Liver (tissue), 9 donors: ENCODE results near the gene POLR2H. TPM values are rescaled to one million over a fixed set of nuclear protein-coding genes. Genes with fewer than 3 reads are reported as not detected.

ENCODE experiments used
- DNase-seq: peaks from one replicate; pipeline ENCODE4 v3.0.0-alpha.2; 2017; ENCODE audit warnings: low spot score
- H3K27ac ChIP-seq, 2 donors: one replicate each; pipeline ENCODE4 v1.7.0; 2013; ENCODE audit warnings: inconsistent platforms in 2 of 2, low read length in 2 of 2, control low read depth in 1 of 2, low read depth in 1 of 2, mild to moderate bottlenecking in 1 of 2
- H3K27me3 ChIP-seq, 4 donors: one replicate each; pipeline versions ENCODE4 v1.6.1 to v1.7.0; 2013; ENCODE audit warnings: low read length in 3 of 4, inconsistent platforms in 1 of 4, mild to moderate bottlenecking in 1 of 4, moderate library complexity in 1 of 4; ENCODE audit not compliant: control insufficient read depth in 4 of 4, insufficient read depth in 4 of 4
- H3K36me3 ChIP-seq, 4 donors: one replicate each; pipeline versions ENCODE4 v1.6.1 to v1.7.0; 2013; ENCODE audit warnings: low read length in 3 of 4, mild to moderate bottlenecking in 3 of 4, low read depth in 1 of 4, moderate library complexity in 1 of 4; ENCODE audit not compliant: control insufficient read depth in 4 of 4, insufficient read depth in 3 of 4
- H3K4me1 ChIP-seq, 4 donors: one replicate each; pipeline versions ENCODE4 v1.6.1 to v1.7.0; 2013; ENCODE audit warnings: low read length in 3 of 4, mild to moderate bottlenecking in 3 of 4, moderate library complexity in 1 of 4; ENCODE audit not compliant: control insufficient read depth in 4 of 4, insufficient read depth in 4 of 4
- H3K4me3 ChIP-seq, 3 donors: one replicate each; pipeline versions ENCODE4 v1.6.1 to v1.7.0; 2013; ENCODE audit warnings: low read length in 3 of 3, control low read depth in 1 of 3, low read depth in 1 of 3, mild to moderate bottlenecking in 1 of 3
- H3K9ac ChIP-seq, 2 donors: one replicate each; pipeline ENCODE4 v1.7.0; 2013; ENCODE audit warnings: low read length in 2 of 2, mild to moderate bottlenecking in 2 of 2, moderate library complexity in 2 of 2, control low read depth in 1 of 2, low read depth in 1 of 2
- H3K9me3 ChIP-seq, 4 donors: one replicate each; pipeline versions ENCODE4 v1.6.1 to v1.7.0; 2013; ENCODE audit warnings: low read length in 3 of 4; ENCODE audit not compliant: control insufficient read depth in 4 of 4
- EGR1 ChIP-seq, 2 donors: IDR thresholded peaks; 2 replicates each; pipeline ENCODE4 v1.6.1; 2016 to 2018; ENCODE audit warnings: antibody characterized with exemption in 2 of 2, low read depth in 2 of 2
- FOXA1 ChIP-seq: IDR thresholded peaks from 2 replicates; pipeline ENCODE4 v1.6.1; 2016; ENCODE audit warnings: antibody characterized with exemption
- FOXA2 ChIP-seq: IDR thresholded peaks from 2 replicates; pipeline ENCODE4 v1.6.1; 2016; ENCODE audit warnings: antibody characterized with exemption
- GABPA ChIP-seq, 2 donors: IDR thresholded peaks in 1 of 2; conservative IDR thresholded peaks in 1 of 2; 2 replicates each; pipeline ENCODE4 v1.6.1; 2016; ENCODE audit warnings: antibody characterized with exemption in 2 of 2, mild to moderate bottlenecking in 1 of 2, moderate library complexity in 1 of 2
- HNF4A ChIP-seq, 2 donors: conservative IDR thresholded peaks; 2 replicates each; pipeline ENCODE4 v1.6.1; 2016; ENCODE audit warnings: antibody characterized with exemption in 2 of 2, mild to moderate bottlenecking in 2 of 2
- HNF4G ChIP-seq: IDR thresholded peaks from 2 replicates; pipeline ENCODE4 v1.6.1; 2016; ENCODE audit warnings: antibody characterized with exemption
- JUND ChIP-seq, 2 donors: IDR thresholded peaks; 2 replicates each; pipeline ENCODE4 v1.6.1; 2016; ENCODE audit warnings: antibody characterized with exemption in 2 of 2
- MAX ChIP-seq: IDR thresholded peaks from 2 replicates; pipeline ENCODE4 v1.6.1; 2016; ENCODE audit warnings: antibody characterized with exemption
- NR2F2 ChIP-seq: IDR thresholded peaks from 2 replicates; pipeline ENCODE4 v1.6.1; 2016; ENCODE audit warnings: antibody characterized with exemption
- RAD21 ChIP-seq, 2 donors: IDR thresholded peaks; 2 replicates each; pipeline ENCODE4 v1.6.1; 2016; ENCODE audit warnings: antibody characterized with exemption in 2 of 2, mild to moderate bottlenecking in 2 of 2
- REST ChIP-seq: IDR thresholded peaks from 2 replicates; pipeline ENCODE4 v1.6.1; 2016; ENCODE audit warnings: antibody characterized with exemption, mild to moderate bottlenecking
- RXRA ChIP-seq, 2 donors: IDR thresholded peaks; 2 replicates each; pipeline ENCODE4 v1.6.1; 2017 to 2018; ENCODE audit warnings: antibody characterized with exemption in 2 of 2, mild to moderate bottlenecking in 1 of 2
- SP1 ChIP-seq: IDR thresholded peaks from 2 replicates; pipeline ENCODE4 v1.6.1; 2018; ENCODE audit warnings: antibody characterized with exemption, mild to moderate bottlenecking
- TAF1 ChIP-seq: conservative IDR thresholded peaks from 2 replicates; pipeline ENCODE4 v1.6.1; 2016; ENCODE audit warnings: antibody characterized with exemption, mild to moderate bottlenecking
- YY1 ChIP-seq: IDR thresholded peaks from 2 replicates; pipeline ENCODE4 v1.6.1; 2016; ENCODE audit warnings: antibody characterized with exemption, mild to moderate bottlenecking
- WGBS: extraction: QIAGEN DNeasy Blood & Tissue Kit; methylation state at CpG from one replicate; pipeline ENCODE4 v1.1.7; 2013; 5-methylcytosine and 5-hydroxymethylcytosine counted together
- polyA plus RNA-seq, 2 donors: library from polyadenylated mRNA; stranded (reverse) in 1 of 2; unstranded in 1 of 2; fragments of 200-250 nt in 1 of 2; fragments of >200 nt in 1 of 2; fragmentation: Nextera tagmentation in 1 of 2; extraction: Ambion mirVana in 1 of 2; gene quantifications; one replicate each; pipeline versions ENCODE4 v1.2.1 to v1.2.3, GENCODE V29; 2013 to 2015
- total RNA-seq, 2 donors: library from RNA; depleted of rRNA; stranded (reverse); fragments of >200 nt; gene quantifications; one replicate each; pipeline ENCODE4 v1.2.3, GENCODE V29; 2014
- TF ChIP-seq, protein P1 (sequence below): IDR thresholded peaks from 2 replicates; pipeline ENCODE4 v1.6.1; 2016; ENCODE audit warnings: antibody characterized with exemption
- TF ChIP-seq, protein P2 (sequence below): IDR thresholded peaks from 2 replicates; pipeline ENCODE4 v1.6.1; 2016; ENCODE audit warnings: antibody characterized with exemption
- TF ChIP-seq, protein P3 (sequence below): fragments of 150-350 bp; IDR thresholded peaks from 2 replicates; pipeline ENCODE4 v1.5.1; 2017; ENCODE audit warnings: improper control_type of control experiment, low read depth, low read length; ENCODE audit not compliant: missing input control
- donor health status: healthy.
- donor health status: healthy.
- donor health status: healthy.
- donor health status: healthy.
- donor health status: healthy.

The POLR2H gene
- total and polyA plus RNA-seq, 4 donors: 25.7 to 55.7 (median 43.5) TPM

- H3K4me1 ChIP-seq: peaks cover 15 to 50% (median 47%) of the 10 kb centered on the region in 4 donors
- peaks cover 49 to 80% (median 76%) of the 10 kb centered on the region in 4 donors for H3K36me3 ChIP-seq
- no peak for DNase-seq
- no peaks in the 10 kb centered on the region for H3K27me3 ChIP-seq
- H3K27ac ChIP-seq: peak overlapping the region; percentile 49 to 72
- H3K9ac ChIP-seq: peak overlapping the region in 1 of 2 donors; percentile 33
- no peaks in the 10 kb centered on the region for H3K9me3 ChIP-seq
- no peak for TF ChIP-seq NR2F2
- TF ChIP-seq MAX: no peak
- peak in 1 of 2 donors; percentile 64 for TF ChIP-seq JUND (IDR thresholded peaks at IDR 0.05)
- TF ChIP-seq, protein P1, sequence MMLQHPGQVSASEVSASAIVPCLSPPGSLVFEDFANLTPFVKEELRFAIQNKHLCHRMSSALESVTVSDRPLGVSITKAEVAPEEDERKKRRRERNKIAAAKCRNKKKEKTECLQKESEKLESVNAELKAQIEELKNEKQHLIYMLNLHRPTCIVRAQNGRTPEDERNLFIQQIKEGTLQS: no peak
- TF ChIP-seq EGR1 (IDR thresholded peaks at IDR 0.05; ENCODE audit: low read depth in 2 of 2): no peak
- TF ChIP-seq, protein P2, sequence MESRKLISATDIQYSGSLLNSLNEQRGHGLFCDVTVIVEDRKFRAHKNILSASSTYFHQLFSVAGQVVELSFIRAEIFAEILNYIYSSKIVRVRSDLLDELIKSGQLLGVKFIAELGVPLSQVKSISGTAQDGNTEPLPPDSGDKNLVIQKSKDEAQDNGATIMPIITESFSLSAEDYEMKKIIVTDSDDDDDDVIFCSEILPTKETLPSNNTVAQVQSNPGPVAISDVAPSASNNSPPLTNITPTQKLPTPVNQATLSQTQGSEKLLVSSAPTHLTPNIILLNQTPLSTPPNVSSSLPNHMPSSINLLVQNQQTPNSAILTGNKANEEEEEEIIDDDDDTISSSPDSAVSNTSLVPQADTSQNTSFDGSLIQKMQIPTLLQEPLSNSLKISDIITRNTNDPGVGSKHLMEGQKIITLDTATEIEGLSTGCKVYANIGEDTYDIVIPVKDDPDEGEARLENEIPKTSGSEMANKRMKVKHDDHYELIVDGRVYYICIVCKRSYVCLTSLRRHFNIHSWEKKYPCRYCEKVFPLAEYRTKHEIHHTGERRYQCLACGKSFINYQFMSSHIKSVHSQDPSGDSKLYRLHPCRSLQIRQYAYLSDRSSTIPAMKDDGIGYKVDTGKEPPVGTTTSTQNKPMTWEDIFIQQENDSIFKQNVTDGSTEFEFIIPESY: peak; percentile 41
- no peak for TF ChIP-seq GABPA (IDR thresholded peaks at IDR 0.05 in 1 of 2, conservative IDR thresholded peaks at IDR 0.05 in 1 of 2)
- no peak for TF ChIP-seq FOXA1
- no peak for TF ChIP-seq REST
- TF ChIP-seq YY1: peak; percentile 42
- TF ChIP-seq, protein P3, sequence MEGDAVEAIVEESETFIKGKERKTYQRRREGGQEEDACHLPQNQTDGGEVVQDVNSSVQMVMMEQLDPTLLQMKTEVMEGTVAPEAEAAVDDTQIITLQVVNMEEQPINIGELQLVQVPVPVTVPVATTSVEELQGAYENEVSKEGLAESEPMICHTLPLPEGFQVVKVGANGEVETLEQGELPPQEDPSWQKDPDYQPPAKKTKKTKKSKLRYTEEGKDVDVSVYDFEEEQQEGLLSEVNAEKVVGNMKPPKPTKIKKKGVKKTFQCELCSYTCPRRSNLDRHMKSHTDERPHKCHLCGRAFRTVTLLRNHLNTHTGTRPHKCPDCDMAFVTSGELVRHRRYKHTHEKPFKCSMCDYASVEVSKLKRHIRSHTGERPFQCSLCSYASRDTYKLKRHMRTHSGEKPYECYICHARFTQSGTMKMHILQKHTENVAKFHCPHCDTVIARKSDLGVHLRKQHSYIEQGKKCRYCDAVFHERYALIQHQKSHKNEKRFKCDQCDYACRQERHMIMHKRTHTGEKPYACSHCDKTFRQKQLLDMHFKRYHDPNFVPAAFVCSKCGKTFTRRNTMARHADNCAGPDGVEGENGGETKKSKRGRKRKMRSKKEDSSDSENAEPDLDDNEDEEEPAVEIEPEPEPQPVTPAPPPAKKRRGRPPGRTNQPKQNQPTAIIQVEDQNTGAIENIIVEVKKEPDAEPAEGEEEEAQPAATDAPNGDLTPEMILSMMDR: no peak
- TF ChIP-seq HNF4A (conservative IDR thresholded peaks at IDR 0.05): peak in 1 of 2 donors; percentile 55
- no peak for TF ChIP-seq HNF4G
- no peak for TF ChIP-seq TAF1
- TF ChIP-seq FOXA2: peak; percentile 22
- TF ChIP-seq SP1: no peak
- peak; percentile 5 to 13 for TF ChIP-seq RAD21 (IDR thresholded peaks at IDR 0.05)
- TF ChIP-seq RXRA (IDR thresholded peaks at IDR 0.05): peak in 1 of 2 donors; percentile 67
- no peak overlapping the region for H3K4me3 ChIP-seq
- WGBS: 74% methylated on average over 20 of the region's 20 CpGs
These were observed 38.6 kb upstream of the POLR2H start for GRCh38 chr3:184322731-184323487.
